GM19463 (cell line): ENCODE measurements around the gene UTS2B.

Experiments
- ATAC-seq: cut with Tn5 transposase; IDR thresholded peaks from one replicate; pipeline ENCODE4 v1.9.1; 2021; ENCODE audit warnings: mild to moderate bottlenecking, moderate library complexity; ENCODE audit not compliant: unreplicated experiment

The UTS2B gene

DNA sequence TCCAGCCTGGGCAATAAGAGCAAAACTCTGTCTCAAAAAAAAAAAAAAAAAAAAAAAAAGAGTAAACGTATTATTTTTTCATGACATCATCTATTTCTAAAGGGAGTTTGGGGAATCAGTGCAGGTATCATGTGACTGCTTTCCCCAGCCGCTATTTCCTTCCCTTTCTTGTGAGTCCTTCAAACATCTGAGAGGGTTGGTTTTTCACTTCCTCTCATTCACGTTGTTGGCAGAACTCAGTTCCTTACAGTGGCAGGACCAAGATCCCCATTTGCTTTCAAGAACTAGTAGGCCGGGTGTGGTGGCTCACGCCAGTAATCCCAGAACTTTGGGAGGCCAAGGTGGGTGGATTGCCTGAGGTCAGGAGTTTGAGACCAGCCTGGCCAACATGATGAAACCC lies 84.3 kb downstream of the UTS2B start:
- ATAC-seq: peak; percentile 67

DNA sequence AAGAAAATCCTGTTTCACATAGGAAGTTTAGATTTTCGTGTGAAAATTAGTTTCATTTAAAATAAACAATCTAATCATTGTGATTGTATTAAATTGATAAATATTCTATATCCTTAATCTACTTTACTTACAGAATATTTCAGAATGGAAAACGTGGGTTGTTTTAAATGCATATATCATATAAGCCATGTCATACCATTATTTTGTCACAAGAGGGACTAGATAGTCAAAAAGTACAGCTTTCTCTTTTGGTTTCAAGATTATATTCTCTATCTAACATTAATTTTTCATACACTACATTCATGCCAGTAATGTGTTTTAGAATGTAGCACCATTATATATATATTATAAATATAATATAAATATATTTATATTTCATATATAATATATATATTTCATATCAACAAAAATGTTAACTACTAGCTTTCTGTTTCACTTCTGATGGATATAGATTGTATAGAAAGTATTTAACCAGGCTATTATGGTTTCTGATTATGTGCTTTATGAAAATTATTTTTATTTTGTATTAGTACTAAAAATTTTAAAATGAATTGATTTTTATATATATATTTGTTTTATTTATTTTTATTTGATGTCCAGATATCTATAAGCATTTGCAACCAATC lies 86.0 kb downstream of the UTS2B start:
- no peak for ATAC-seq

DNA sequence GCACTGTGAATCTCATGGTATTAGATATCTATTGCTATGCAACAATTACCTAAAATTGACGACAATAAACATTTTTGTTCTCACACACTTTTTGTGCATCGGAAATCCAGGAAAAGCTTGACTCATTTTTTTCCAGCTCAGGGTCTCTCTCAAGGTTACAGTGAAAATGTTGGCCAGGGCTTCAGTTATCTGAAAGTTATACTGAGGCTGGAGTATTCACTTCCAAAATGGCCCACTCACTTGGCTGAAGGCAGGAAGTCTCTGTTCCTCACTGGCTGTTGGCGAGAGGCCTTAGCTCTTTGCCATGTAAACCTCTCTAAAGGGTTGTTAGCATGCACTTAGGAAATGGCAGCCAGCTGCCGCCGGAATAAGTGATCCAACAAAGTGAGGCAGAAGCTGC lies 89.8 kb downstream of the UTS2B start:
- no peak for ATAC-seq

DNA sequence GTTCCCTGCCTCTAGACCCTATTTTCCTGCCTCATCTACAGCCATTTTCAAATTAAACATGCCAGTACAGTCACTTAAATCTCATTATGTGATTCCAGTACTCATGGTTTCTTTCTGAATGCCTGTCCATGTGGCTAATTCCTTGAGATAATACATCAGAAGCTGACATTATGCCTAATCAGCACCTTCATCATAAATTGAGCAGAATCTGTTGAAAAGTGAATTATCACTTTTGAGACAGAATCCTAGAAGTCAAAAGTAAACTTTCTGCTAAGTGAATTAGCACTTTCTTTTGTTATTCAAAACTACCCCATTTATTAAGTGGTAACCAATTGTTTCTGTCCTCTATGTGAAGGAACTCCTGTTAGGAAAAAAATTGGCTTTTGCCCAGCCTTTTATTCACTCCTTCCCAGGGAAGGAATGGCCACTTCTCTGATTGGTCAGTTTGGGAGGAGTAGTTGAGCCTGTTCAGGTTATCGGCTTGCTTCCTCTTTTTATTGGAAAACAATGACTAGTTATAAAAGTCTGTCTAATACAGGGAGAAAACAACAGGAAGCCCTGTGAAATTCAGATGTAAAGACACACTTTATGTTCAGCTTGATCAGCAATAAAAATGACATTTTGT lies 90.8 kb downstream of the UTS2B start:
- ATAC-seq: no peak

DNA sequence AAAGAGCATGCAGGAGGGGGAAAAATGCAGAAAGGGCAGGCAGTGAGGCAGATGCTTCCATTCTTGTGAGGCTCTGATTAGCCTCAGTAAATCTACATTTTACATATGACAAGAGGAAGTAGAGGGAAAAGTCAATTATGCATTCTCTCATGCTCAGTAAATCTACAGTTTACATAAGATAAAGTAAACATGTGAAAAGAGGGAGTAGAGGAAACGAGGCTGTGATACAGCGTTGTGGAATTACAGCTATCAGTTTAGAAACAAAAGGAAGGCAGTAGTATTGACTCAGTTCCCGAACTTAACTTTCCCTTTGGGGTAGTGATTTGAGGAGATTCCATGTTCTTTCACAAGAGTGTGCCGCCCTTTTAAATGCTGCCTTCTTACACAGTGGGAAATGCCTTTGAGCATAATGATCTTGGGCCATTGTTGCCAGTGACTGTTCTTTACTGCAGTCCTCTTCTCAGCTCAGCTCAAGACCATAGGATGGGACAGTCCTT lies 92.0 kb downstream of the UTS2B start:
- no peak for ATAC-seq

DNA sequence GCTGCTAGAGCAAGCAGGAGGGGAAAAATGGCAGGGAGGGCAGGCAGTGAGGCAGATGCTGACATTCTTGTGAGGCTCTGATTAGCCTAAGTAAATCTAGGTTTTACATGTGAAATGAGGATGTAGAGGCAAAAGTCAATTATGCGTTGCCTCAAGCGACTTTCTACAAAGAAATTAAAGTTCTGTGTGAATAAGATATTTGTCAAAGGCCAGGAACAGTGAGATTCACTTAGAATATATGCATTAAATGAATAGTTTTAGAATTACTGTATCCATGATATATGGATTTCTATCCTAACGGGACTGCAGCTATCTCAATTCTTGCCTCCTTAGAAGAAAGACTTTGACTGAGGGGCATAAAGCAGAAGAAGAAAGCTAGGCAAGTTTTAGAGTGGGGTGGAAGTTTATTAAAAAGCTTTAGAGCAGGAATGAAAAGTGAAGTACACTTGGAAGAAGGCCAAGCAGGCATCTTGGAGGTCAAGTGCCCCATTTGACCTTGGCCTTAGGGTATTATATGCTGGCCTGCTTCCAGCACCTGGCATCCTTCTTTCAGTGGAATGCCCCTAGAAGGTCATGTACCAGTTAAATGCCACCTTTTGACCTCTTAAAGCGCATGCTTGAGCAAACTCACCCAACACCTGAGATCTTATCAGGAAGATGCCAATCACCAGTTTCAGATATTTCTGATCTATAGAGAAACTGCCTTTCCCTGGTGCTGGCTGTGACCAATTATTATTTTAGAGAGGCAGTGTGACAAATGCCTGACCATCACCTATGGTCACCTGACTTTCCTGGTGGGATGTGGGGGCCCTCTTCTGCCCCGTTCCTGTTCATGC lies 93.1 kb downstream of the UTS2B start:
- ATAC-seq: no peak

DNA sequence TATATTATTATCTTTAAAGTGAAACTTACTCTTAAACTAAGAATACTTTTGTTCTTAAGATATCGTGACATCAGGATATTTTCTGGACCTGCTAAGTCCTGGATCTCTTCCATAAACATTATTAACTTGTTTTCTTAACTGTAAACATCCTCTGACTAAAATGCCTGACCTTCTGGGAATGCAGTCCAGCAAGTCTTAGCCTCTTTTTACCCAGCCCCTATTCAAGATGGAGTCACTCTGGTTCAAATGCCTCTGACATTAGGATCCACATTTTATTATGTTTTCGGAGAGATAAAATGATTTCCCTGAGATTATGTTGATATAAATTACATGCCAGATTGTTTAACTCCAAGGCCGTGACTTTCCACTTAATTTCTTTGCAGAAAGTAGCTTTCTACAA lies 93.7 kb downstream of the UTS2B start:
- ATAC-seq: no peak

DNA sequence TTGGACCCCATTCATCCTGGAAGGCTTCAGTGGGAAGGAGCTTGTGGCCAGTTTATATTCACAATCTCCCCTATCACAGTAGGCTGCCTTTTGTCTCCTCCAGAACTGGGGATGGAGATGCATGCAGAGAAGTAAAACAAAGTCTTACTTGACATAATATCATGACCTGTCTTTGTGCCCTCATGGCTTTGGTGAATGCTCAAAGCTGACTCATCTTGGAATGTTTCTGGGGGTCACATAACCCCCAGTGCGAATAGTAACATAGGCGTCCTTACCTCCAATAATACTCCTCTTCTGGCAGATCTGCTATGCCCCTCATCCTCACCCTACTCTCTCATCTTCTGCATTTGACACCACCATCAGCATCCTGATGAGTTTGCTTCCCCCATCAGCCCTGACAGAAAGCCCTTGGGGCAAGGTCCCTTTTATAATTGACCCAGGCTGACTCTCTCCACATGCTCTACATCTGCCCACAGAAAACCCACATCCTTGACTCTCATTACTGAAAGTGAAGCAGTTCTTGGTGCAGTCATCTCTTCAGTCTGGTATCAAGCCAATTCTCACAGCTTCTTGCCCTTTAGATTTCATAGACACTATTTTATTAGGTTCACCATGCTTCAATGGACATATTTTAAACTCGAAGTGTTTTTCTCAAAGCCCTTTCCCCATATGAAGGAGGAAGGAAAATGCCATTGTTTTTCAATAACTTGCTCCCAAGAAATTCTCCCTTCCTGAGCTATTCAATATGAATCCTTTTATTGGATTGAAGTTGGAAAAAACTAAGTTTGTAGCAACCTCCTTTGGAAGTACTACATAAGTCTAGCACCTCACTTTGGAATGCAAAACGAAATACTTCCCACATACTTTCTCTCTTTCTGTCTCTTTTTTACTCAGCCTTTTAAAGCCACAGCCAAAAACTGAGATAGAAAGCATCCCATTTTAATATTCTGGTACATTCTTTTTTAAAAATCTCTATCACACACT lies 94.7 kb downstream of the UTS2B start:
- ATAC-seq: peak; percentile 96

DNA sequence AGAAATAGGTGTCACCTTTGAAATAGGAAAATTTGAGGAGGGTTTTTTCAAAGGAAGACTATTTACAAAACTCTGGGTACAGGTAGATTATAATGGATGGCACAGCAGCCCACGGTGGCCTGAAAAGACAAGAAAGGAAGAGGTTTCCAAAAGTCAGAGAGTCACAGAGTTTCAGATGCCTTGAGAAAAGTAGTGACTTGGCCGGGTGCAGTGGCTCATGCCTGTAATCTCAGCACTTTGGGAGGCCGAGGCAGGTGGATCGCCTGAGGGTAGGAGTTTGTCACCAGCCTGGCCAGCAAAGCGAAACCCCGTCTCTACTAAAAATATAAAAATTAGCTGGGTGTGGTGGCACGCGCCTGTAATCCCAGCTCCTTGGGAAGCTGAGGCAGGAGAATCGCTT lies 96.1 kb downstream of the UTS2B start:
- ATAC-seq: no peak

DNA sequence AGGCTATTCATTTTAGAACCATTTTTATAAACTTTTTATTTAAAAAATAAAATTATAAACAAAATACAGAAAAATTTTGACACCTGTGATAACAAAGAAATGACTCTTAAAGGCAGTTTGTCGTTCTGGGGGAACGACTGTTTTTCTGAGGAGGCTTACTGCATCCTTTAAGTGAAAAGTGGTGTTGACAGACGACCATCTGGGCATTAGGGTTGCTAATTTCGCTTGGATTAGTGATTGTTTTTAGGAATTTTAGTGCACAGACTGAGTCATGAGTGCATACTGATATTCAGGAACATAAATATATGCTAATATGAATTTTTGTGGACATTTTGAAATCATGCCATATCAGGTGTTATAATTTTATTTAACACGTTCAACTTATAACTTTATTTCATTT lies 102.8 kb downstream of the UTS2B start:
- no peak for ATAC-seq

DNA sequence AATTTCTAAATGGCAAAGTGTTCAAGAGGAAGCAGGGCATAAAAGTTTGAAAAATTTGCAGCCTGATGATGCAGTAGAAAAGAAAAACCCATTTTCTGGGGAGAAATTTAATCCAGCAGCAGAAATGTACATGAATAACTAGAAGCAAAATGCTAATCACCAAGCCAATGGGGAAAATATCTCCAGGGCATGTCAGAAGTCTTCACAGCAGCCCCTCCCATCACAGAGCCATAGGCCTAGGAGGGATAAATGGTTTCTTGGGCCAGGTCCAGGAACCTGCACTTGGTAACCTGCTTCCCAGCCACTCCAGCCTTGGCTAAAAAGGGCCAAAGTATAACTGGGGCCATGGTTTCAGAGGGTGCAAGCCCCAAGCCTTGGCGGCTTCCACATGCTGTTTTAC lies 108.7 kb downstream of the UTS2B start:
- ATAC-seq: no peak

DNA sequence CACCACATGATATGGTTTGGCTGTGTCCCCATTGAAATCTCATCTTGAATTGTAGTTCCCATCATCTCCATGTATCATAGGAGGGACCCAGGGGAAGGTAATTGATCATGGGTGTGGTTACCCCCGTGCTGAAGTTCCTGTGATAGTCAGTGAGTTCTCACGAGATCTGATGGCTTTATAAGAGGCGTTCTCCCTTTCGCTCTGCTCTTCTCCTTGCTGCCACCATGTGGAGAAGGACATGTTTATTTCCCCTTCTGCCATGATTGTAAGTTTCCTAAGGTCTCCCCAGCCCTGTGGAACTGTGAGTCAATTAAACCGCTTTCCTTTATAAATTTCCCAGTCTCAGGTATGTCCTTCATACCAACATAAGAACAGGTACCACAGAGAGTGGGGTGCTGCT lies 109.4 kb downstream of the UTS2B start:
- no peak for ATAC-seq

DNA sequence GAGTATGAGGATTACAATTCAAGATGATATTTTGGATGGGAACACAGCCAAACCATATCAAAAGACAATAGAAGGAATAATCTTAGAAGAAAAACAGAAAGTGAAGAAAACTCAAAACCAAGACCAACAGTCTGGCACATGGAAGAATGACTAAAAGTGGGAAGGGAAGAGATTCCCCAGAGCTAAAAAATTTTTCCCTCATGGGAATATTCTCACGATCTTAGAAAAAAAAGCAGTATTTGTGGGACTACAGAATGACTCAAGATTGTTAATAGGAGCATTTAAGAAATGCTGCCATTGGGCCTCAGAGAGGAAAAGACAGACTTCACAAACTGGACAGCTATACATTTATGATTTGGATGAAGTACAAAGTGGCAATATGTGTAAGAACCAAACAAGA lies 113.0 kb downstream of the UTS2B start:
- no peak for ATAC-seq
